GM19099 (cell line): ENCODE data around the gene LIN7B.

Source experiments
- POLR2A ChIP-seq: IDR thresholded peaks from 3 replicates; pipeline ENCODE4 v1.6.1; 2011; ENCODE audit warnings: low read depth; ENCODE audit not compliant: insufficient read length; ENCODE audit errors: extremely low read depth

LIN7B gene

GRCh38 chr19:49113762-49114629 lies at the start of gene LIN7B:
LIN7B (plus strand) TSS chr19:49114370; CDS start chr19:49114405, 35 bp downstream.
- TF ChIP-seq POLR2A: peak; percentile 43

GRCh38 chr19:49064768-49065611 lies 49.2 kb upstream of the LIN7B start, which contains the start of gene NTF4:
NTF4 (minus strand) TSS chr19:49064818; CDS start chr19:49061997, 2,821 bp downstream.
- TF ChIP-seq POLR2A: no peak

- TF ChIP-seq POLR2A: no peak
Measured at GRCh38 chr19:49065905-49066512, 48.2 kb upstream of the LIN7B start.

- TF ChIP-seq POLR2A: no peak
Measured at GRCh38 chr19:49067554-49067953, 46.6 kb upstream of the LIN7B start.

- no peak for TF ChIP-seq POLR2A
Measured at GRCh38 chr19:49069026-49069425, 45.1 kb upstream of the LIN7B start.

- TF ChIP-seq POLR2A: no peak
Measured at GRCh38 chr19:49070416-49070815, 43.8 kb upstream of the LIN7B start.

GRCh38 chr19:49071860-49072547 lies 42.2 kb upstream of the LIN7B start:
- no peak for TF ChIP-seq POLR2A

GRCh38 chr19:49073514-49074378 lies 40.4 kb upstream of the LIN7B start:
- TF ChIP-seq POLR2A: no peak

- no peak for TF ChIP-seq POLR2A
Measured at GRCh38 chr19:49080392-49080791, 33.8 kb upstream of the LIN7B start.

GRCh38 chr19:49081273-49081672 lies 32.9 kb upstream of the LIN7B start:
- TF ChIP-seq POLR2A: no peak

GRCh38 chr19:49084206-49085019 lies 29.8 kb upstream of the LIN7B start:
- no peak for TF ChIP-seq POLR2A

- TF ChIP-seq POLR2A: peak; percentile 97
Measured at GRCh38 chr19:49085020-49085867, 28.9 kb upstream of the LIN7B start, which contains the start of gene SNRNP70. SNRNP70 (plus strand) TSS chr19:49085451; CDS start chr19:49086415, 964 bp downstream.
